ENCODE results near the gene DCTN2.

GRCh38 chr12:57531836-57532235 is 15.2 kb downstream of the DCTN2 start:
- TF ChIP-seq CTCF (conservative IDR thresholded peaks at IDR 0.05; ENCODE audit: low read depth, low read length) (no peak), EZH2 (IDR thresholded peaks at IDR 0.05; ENCODE audit: borderline replicate concordance, low read depth, low read length, poor library complexity, severe bottlenecking) (no peak)

Measured in A673 (cell line).